GM12878 (cell line): ENCODE data around the gene ZKSCAN5. TPM values are rescaled to one million over a fixed set of nuclear protein-coding genes. Genes with fewer than 3 reads are reported as not detected.

Experiments
- ASH2L ChIP-seq: fragments of 300-600, 200-600 bp; sonication (generic); IDR thresholded peaks from 2 replicates; pipeline ENCODE4 v1.6.1; 2017; ENCODE audit warnings: low read depth, mild to moderate bottlenecking, borderline replicate concordance
- CBFB ChIP-seq: IDR thresholded peaks from 2 replicates; pipeline ENCODE4 v1.6.1; 2016; ENCODE audit warnings: antibody characterized with exemption, low read depth
- E4F1 ChIP-seq: fragments of 450-650 bp; IDR thresholded peaks from 2 replicates; pipeline ENCODE4 v1.6.1; 2018; ENCODE audit warnings: borderline replicate concordance, mild to moderate bottlenecking; ENCODE audit not compliant: partially characterized antibody
- ETV6 ChIP-seq, 2 experiments: fragments of 450-650 bp in 1 of 2; IDR thresholded peaks in 1 of 2; conservative IDR thresholded peaks in 1 of 2; 2 replicates each; pipeline ENCODE4 v1.6.1; 2014; ENCODE audit warnings: antibody characterized with exemption in 1 of 2, borderline replicate concordance in 1 of 2, low read depth in 1 of 2, mild to moderate bottlenecking in 1 of 2, moderate library complexity in 1 of 2
- FOXM1 ChIP-seq: IDR thresholded peaks from 2 replicates; pipeline ENCODE4 v1.6.1; 2012; ENCODE audit warnings: low read depth, mild to moderate bottlenecking, inconsistent platforms, low read length, moderate library complexity
- IRF4 ChIP-seq: IDR thresholded peaks from 2 replicates; pipeline ENCODE4 v1.6.1; 2011; ENCODE audit warnings: low read depth, low read length
- KDM1A ChIP-seq: fragments of 200-600 bp; sonication (generic); IDR thresholded peaks from 2 replicates; pipeline ENCODE4 v1.6.1; 2016; ENCODE audit warnings: borderline replicate concordance
- KLF5 ChIP-seq: fragments of 450-650 bp; IDR thresholded peaks from 2 replicates; pipeline ENCODE4 v1.6.1; 2014; ENCODE audit warnings: mild to moderate bottlenecking; ENCODE audit not compliant: partially characterized antibody
- MTA2 ChIP-seq: fragments of 450-650 bp; IDR thresholded peaks from 2 replicates; pipeline ENCODE4 v1.6.1; 2016; ENCODE audit warnings: low read depth, mild to moderate bottlenecking, moderate library complexity
- NR2C1 ChIP-seq: fragments of 450-650 bp; IDR thresholded peaks from 2 replicates; pipeline ENCODE4 v1.6.1; 2017; ENCODE audit warnings: antibody characterized with exemption, mild to moderate bottlenecking, moderate library complexity
- RAD21 ChIP-seq: IDR thresholded peaks from 2 replicates; pipeline ENCODE4 v1.6.1; 2011; ENCODE audit warnings: mild to moderate bottlenecking, low read depth, low read length, moderate library complexity; ENCODE audit not compliant: insufficient read depth
- RELA ChIP-seq: fragments of 450-650 bp; IDR thresholded peaks from 2 replicates; pipeline ENCODE4 v1.8.0; 2014; ENCODE audit warnings: borderline replicate concordance; ENCODE audit not compliant: partially characterized antibody
- REST ChIP-seq: IDR thresholded peaks from 2 replicates; pipeline ENCODE4 v1.6.1; 2012; ENCODE audit warnings: mild to moderate bottlenecking, low read depth, low read length
- RUNX3 ChIP-seq: IDR thresholded peaks from 2 replicates; pipeline ENCODE4 v1.6.1; 2012; ENCODE audit warnings: low read length, inconsistent platforms
- SIN3A ChIP-seq: IDR thresholded peaks from 2 replicates; pipeline ENCODE4 v1.6.1; 2012; ENCODE audit warnings: low read depth, low read length, improper control_type of control experiment
- SMAD5 ChIP-seq: IDR thresholded peaks from 2 replicates; pipeline ENCODE4 v1.6.1; 2016; ENCODE audit warnings: antibody characterized with exemption, low read depth
- SP1 ChIP-seq: IDR thresholded peaks from one replicate; pipeline ENCODE4 v1.6.1; 2011; ENCODE audit warnings: low read depth, low read length
- SRF ChIP-seq, 2 experiments: IDR thresholded peaks; 2 replicates each; pipeline ENCODE4 v1.6.1; 2011; ENCODE audit warnings: low read depth in 2 of 2, low read length in 2 of 2, mild to moderate bottlenecking in 1 of 2, moderate library complexity in 1 of 2
- TCF3 ChIP-seq: IDR thresholded peaks from 2 replicates; pipeline ENCODE4 v1.6.1; 2012; ENCODE audit warnings: low read depth, mild to moderate bottlenecking, low read length, borderline replicate concordance; ENCODE audit not compliant: insufficient read depth
- USF1 ChIP-seq: IDR thresholded peaks from 2 replicates; pipeline ENCODE4 v1.6.1; 2011; ENCODE audit warnings: borderline replicate concordance, low read depth, mild to moderate bottlenecking, moderate library complexity, mixed read lengths, low read length; ENCODE audit not compliant: insufficient read depth; ENCODE audit errors: extremely low read length
- WRNIP1 ChIP-seq: IDR thresholded peaks from 2 replicates; pipeline ENCODE4 v1.6.1; 2011; ENCODE audit warnings: low read depth, low read length, improper control_type of control experiment, borderline replicate concordance
- ZNF217 ChIP-seq: fragments of 450-650 bp; IDR thresholded peaks from 2 replicates; pipeline ENCODE4 v1.6.1; 2017; ENCODE audit warnings: antibody characterized with exemption, mild to moderate bottlenecking
- ZNF384 ChIP-seq: IDR thresholded peaks from 2 replicates; pipeline ENCODE4 v1.6.1; 2012; ENCODE audit warnings: low read depth, mild to moderate bottlenecking, low read length, improper control_type of control experiment, borderline replicate concordance
- polyA plus RNA-seq, 11 experiments: library from polyadenylated mRNA; depleted of rRNA in 4 of 11; unstranded in 6 of 11; stranded (reverse) in 5 of 11; fragments of >200 nt; fragmentation: Nextera tagmentation in 4 of 11; fragmentation: Illumina TruSeq in 1 of 11; extraction: Ambion mirVana in 4 of 11; extraction: Trizol in 1 of 11; gene quantifications; 1 replicate in 1 of 11; 2 replicates in 10 of 11; pipeline versions ENCODE4 v1.2.1 to v1.2.3, GENCODE V29; 2011 to 2016; ENCODE audit warnings: inconsistent platforms in 2 of 11, missing spikeins in 2 of 11, low read depth in 1 of 11
- total RNA-seq, 4 experiments: library from RNA; depleted of rRNA in 3 of 4; stranded (reverse); fragments of >200 nt in 3 of 4; fragmentation: Illumina TruSeq in 1 of 4; extraction: Trizol in 1 of 4; gene quantifications; 2 replicates each; pipeline versions ENCODE4 v1.2.1 to v1.2.3, GENCODE V29; 2013 to 2021

The ZKSCAN5 gene
- total and polyA plus RNA-seq, 10 of the 15 experiments (the other 5 are each of a cell fraction or from before 2014, with no cell fraction given), result 2.5 to 10.1 (median 7.7) TPM

DNA sequence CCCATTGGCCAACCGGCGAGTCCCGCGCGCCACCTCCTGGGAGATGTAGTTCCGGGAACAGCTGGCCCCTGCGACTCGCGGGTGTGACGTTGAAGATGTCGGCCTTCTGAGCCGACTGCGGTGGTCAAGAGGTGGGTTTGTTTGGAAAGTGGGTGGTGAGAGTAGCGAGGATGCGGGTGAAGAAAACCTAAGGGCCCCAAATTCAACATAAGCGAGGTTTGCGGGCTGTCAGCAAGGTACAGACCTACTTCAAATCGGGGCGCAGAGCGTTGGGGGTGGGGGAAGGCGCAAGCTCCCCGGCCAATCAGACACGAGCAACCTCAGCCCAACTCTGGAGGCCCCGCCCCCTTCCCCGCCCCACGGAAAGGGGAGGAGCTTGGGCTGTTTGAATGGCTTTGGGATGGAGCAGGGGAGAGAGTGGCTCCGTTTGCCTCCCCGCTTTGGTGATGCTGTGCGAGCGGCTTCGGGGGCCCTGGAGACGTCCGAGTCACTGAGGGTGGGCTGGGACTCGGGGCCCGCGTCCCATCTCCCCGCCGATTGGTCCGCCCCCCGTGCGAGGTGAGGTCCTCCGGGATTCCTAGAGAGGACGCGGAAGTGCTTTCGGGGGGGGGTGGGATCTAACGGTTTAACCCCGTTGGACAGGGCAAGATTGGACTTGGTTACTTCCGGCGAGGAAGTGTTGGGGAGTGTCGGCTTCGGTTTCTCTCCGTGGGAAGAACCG lies at the start of gene ZKSCAN5 (continued):
- peak; percentile 62 for TF ChIP-seq E4F1
- peak; percentile 93 for TF ChIP-seq NR2C1
- TF ChIP-seq ASH2L, result no peak
- peak; percentile 69 for TF ChIP-seq RUNX3
- TF ChIP-seq KDM1A, result no peak
- TF ChIP-seq RAD21, result no peak
- 0 out of 2 replicates have a peak, but pooled peaks have one; percentile 46 for TF ChIP-seq REST
- TF ChIP-seq ETV6 (conservative IDR thresholded peaks at IDR 0.05 in 1 of 2, IDR thresholded peaks at IDR 0.05 in 1 of 2; ENCODE audit: borderline replicate concordance in 1 of 2, low read depth in 1 of 2), result peak in 1 of 2 experiments; percentile 77; a peak in 2 of 4 replicates
- peak; percentile 17; the same call in 1 of the 2 replicates for TF ChIP-seq SIN3A
- TF ChIP-seq WRNIP1, result no peak
- TF ChIP-seq TCF3, result peak; percentile 93
- TF ChIP-seq CBFB, result peak; percentile 67; the same call in 1 of the 2 replicates
- peak; percentile 34 to 75; a peak in 1 of 4 replicates for TF ChIP-seq SRF (IDR thresholded peaks at IDR 0.05; ENCODE audit: low read depth in 2 of 2, low read length in 2 of 2)
- no peak for TF ChIP-seq USF1
- TF ChIP-seq FOXM1, result no peak
- no peak for TF ChIP-seq ZNF217
- TF ChIP-seq SP1, result peak; percentile 87
- TF ChIP-seq IRF4, result 0 out of 2 replicates have a peak, but pooled peaks have one; percentile 23
- TF ChIP-seq SMAD5, result no peak
- peak; percentile 82 for TF ChIP-seq RELA
- no peak for TF ChIP-seq KLF5
- no peak for TF ChIP-seq ZNF384
- TF ChIP-seq MTA2, result no peak; the same call in 1 of the 2 replicates
